Measurements from ENCODE around the gene MARVELD1.

The MARVELD1 gene

DNA sequence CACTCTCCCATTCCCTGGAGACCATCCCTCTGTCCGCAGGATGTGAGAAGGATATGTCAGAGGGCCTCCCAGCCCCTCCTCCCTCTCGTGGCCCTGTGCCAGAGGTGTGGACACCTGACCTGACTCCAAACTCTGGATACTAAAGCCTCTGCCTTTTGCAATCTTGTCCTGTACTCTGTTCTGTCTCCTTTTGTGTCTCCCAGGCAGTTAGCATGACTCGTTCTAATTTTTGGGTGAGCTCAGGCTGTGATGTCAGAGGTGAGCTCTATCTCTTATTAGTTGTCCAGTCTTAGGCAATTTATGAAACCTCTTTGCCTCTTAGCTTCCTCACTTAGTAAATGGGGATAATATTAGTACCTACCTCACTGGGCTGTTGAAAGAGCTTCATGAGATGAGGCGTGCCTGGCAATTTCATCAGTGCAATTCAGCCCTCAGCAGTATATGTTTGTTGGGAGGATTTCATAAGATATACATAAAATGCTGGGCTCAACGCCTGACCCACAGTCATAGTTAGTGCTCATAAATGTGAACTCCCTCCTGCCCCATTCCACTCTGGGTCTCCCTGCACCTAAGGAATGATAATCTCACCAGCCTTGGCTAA, 10.9 kb downstream of the MARVELD1 start:
- DNase-seq = no peak

DNA sequence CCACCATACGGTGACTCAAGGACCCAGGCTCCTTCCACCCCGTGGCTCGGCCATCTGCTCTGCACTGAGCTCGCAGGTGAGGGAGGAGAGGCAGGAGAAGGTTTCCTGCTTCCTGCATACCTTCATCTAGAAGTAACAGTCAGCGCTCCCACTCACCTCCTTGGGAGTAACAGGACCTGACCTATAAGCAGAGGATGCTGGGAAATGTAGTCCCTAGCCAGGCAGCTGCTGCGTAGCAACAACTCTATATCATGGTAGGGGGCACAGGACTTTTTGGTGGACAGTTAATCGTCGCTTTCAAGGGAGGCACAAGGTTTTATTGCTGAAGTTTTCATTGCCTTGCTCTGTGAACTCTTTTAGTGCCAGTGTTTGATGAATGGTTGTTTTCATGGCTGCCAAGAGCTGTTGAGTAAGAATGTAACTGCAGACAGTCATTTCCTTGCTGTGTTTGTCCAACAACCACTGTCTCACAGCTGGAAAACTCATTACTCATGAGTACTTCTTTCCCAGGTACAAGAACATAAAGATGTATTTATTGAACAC, 13.2 kb downstream of the MARVELD1 start:
- no peak for DNase-seq

DNA sequence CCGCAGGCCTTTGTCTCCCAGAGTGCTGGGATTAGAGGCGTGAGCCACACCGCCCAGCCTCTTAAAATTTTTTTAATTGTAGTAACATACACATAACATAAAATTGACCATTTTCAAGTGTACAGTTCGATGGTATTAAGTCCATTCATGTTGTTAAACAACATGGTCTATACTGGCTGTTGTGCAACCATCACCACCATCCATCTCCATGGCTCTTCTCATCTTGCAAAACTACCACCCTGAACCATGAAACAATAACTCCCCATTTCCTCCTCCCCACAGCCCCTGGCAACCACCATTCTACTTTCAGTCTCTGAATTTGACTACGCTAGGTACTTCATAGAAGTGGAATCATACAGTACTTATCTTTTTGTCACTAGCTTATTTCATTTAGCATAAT, 15.5 kb downstream of the MARVELD1 start:
- no peak for DNase-seq

DNA sequence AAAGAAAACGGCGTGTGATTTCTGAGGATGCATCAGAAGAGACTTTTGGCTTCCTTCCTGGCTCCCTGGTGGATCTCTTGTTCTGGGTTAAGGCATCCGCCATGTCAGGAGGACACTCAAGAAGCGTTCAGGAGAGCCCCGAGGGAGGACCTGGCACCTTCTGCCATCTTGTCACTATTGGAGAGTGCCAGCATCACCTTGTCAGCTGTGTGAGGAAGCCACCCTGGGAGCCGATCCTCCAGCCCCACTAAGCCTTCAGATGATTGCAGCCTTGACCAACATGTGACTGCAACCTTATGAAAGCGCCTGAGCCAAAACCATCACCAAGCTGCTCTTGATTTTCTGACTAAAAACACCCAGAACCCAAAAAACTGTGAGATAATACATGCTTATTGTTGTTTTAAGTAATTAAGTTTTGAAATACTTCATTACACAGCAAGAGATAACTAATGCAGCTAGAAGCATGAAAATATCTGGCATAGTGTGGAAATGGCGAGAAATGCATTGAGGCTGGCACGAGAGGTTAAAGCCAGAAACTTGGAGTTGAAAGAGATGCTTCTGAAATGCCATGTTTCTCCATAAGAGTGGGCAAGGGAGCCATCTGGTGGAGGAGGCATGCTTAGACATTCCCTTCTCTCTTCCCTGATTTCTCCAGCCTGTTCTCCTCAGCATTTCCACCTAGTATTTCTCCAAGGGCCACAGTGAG, 18.0 kb downstream of the MARVELD1 start:
- peak in 2 of 4 experiments; percentile 13 to 20 for DNase-seq

DNA sequence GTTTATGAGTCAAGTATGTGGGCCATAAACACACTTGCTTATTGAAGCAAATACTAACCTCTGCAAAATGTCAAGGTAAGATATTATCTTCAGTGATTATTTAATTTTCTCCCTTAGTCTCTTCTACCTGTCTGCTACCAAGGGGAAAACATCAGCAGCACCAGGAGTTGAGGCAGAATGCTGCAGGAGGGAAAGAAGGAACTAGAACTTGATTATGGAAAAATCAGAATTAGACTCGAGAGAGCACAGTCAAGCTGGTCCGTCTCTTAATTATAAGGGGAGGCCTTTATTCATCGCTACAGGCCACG, 18.5 kb downstream of the MARVELD1 start:
- DNase-seq = no peak

DNA sequence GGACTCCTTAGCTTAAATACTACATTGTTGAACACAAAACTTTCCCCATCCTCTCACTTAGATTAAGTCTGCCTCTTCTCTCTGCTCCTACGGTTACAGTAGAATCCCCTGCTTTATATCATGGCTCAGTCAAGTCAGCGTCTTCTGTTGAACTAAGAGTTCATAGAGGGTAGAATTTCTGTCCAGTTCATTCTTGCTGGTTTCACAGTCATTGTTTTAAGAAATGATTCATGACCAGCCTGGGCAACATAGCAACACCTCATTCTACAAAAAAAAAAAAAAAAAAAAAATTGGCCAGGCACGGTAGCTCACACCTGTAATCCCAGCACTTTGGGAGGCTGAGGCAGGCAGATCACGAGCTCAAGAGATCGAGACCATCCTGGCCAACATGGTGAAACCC, 19.7 kb downstream of the MARVELD1 start:
- no peak for DNase-seq

DNA sequence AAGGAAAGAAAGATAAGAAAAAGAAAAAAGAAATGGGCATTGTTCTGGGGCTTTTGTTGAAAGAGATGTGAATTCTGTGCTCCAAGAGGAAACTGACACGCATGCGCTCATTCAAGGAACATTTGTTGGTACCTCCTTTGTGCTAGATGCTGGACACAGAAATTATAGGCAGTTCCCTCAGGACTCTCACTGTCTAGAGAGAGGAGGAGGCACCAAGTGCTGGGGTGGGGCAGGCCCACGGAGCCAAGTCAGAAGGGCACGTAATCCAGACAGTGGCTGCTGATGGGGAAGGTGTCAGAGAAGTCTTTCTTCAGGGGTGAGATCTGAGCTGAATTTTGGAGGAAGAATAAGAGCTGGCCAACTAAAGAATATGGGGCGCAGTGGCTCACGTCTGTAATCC, 20.5 kb downstream of the MARVELD1 start:
- no peak for DNase-seq

DNA sequence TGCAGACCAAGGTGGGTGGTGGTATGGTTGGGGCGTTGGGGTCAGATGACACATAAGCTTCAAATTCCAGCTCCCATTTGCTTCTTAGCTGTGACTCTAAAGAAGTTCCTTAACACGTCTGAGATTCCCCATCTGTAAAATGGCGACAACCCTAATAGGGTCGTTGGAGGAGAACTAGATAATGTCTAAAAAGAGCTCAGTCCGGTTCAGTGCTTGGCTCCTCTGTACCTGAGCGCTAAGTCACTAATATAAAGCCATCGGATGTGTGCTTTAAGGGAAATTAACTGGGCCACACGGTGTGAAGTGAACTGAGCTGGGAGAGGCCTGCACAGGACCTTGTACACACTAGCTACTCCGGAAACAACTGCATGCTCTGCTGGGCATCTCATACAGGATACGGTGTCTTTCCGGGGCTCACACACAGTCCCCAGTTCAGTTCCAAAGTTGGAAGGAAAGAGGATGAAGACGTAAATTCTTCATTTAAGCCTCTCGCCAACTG, 22.9 kb downstream of the MARVELD1 start:
- peak in 1 of 4 experiments; percentile 38 for DNase-seq

DNA sequence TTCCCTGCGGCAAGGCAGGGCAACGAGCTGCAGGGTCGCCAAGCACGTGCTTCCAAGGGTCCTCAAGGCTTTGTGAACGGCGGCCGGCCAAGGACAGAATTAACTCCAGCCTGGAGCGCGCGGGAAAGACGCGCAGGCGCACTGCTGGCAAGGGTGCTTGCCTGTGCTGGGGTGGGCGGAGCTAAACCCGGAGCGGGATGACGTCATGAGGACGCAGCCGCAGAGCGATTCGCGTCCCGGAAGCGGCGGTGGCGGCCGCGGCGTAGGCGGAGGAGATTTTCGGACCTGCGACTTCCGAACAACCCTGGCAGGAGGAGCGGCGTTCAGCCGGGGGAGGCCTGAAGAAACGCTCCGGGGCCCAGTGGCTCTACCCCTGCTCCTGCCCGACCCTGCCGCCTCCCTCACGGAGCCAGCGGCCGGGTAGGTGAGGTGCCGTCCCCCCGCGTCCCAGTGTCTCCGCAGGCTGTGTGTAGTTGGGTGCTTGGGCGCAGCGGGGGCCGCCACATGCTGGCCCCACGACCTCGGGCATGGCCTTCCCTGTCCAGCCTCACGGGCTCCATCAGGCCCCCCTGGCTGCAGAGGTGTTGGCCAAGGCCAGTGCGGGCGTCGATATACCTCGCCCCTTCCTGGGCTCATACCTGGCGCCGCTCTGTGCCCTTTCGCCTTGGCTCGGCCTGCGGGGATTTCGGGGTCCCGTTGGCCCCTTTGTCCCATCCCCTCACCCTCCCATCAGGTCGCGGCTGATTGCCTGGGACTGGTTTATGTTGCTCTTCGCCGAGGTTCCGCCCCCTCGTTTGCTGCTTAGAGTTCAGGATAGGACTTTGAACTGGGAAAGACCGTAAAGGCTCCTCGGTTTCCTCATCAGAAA, 23.6 kb downstream of the MARVELD1 start, which contains the start of gene ZFYVE27:
TSS of gene ZFYVE27 (plus strand) at position 227 of the 868 bp plus-strand sequence. CDS start 1,350 bp downstream, outside the sequence.
- peak; percentile 86 to 92 (median 88) for DNase-seq

DNA sequence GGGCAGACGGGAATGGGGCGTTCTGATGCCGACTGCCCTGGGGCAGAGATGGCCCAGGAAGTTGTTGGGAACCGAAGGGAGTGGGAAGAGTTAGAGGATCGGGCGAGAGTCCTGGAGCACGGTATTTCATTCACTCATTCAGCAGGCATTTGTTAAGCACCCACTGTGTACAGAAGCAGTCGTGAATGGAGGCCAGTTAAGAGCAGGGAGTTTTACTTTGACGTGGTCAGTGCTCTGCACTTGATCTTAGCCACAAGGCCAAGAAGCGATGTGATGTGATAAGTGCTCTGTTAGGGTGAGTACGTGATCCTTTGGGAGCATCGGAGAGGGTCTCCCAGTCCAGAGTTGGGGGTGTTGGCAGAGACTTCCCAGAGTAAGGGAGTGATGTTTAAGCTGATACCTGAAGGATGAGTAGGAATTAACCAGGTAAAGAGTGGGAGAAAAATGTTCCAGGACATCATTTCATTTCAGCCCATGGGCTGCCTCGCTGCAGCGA, 24.3 kb downstream of the MARVELD1 start:
- DNase-seq = no peak

DNA sequence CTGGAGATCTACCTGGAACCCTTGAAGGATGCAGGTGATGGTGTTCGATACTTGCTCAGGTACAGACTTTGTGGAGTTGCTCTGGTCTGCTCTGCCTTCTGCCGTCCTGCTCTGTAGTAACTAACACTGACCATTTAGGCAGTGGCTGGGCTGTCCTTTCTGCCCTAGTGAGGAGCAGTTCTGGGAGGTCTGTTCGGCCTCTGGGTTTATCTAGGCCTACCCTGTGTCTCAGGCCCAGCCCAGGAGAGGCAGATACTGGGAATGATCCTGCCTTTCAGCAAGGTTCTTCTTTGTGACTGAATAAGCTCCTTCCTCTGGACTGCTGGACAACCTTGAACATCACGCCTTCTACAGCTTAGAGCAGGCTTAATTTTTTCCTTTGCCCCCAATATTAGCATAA, 25.1 kb downstream of the MARVELD1 start:
- no peak for DNase-seq

DNA sequence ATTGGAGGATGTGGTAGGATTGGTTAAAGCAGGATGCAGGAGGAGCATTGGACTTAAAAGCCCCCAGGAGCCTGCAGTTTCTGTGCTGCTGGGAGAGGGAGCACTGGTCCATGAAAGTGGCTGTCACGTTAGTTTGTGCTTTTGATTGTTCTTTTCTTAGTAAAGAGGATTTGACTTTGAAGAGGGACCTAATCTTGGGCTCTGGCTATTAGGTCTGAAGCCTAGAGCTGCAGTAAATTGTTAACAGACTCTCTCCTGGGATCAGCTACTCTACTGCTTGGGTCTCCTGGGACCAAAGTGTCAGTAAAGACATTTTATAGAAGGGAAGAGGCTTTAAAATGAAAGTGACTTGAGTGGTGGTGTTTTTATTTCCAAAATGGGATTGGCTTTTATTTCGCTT, 27.1 kb downstream of the MARVELD1 start:
- DNase-seq = no peak

DNA sequence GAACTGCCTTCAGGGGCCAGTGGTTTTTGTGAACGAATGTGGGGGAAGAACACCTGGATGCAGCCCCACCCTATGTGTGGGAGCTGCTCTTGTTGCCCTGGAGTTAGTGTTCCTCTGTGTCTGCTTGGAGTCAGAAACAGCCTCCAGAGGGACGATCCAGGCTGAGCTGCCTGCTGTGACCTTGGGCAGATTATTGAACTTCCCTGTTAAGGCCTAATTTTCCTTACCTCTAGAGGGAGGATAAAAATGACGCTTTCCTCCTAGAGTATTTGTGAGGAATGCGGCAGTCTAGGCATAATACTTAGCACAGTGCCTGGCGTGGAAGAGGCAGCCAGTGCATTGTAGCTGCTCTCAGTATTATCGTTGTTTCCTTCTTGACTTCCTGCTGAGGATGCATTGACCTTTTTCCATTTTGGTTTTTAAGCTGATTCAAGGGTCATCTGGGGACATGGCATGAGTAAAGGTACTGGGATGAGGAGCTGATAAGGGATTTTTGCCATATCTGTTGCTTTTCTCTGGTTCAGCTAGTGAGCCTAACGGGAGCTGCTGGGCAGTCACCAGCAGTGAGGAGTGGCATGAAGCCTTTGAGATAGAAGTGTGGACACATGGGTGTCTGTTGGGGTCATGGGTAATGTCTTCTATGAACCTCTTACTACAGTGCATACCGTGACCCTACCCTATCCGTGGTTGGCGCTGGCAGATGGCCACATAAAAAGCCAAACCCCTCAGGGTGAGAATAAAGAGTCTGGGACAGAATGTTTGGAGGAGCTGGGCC, 29.8 kb downstream of the MARVELD1 start:
- DNase-seq = no peak

DNA sequence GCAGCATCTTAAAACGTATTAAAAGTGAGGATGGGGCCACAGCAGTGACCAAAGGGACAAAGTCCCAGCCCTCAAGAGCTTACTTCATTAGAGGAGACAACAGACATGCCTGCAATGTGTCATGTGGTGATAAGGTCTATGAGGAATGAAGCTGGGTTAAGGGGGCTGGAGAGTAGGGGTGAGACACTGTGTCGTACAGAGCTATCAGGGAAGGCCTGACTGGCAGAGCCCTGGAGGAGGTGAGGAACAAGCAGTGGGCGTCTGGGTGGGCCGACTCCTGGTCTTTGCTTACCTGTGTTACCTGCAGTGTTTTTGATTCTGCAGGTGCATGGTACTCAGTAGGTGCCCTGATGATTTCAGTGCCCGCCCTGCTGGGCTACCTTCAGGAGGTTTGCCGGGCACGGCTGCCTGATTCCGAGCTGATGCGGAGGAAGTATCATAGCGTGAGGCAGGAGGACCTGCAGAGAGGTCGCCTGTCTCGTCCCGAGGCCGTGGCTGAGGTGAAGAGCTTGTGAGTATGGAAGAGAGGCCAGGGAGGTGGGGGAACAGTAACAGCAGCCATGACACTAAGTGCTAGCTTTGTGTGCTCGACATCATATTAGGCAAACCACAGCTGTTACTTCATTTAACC, 31.0 kb downstream of the MARVELD1 start:
- no peak for DNase-seq

DNA sequence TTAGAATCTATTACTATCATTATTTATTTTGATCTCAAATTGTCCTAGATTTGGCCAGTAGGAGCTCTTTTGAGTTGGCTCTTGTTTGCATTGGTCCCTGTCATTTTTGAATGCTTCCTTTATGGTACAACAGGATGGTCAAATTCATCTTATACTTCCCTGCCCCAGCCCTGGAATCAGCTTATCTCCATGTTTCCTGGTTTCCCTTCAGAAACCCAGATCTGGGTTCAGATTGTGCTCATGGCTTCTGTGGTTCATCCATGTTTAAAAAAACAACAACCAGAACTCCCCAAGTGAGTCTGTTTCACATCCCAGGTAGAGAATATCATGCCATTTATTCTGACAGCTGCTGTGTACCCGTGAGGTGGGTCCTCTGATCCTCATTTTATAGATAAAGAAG, 34.0 kb downstream of the MARVELD1 start:
- no peak for DNase-seq

DNA sequence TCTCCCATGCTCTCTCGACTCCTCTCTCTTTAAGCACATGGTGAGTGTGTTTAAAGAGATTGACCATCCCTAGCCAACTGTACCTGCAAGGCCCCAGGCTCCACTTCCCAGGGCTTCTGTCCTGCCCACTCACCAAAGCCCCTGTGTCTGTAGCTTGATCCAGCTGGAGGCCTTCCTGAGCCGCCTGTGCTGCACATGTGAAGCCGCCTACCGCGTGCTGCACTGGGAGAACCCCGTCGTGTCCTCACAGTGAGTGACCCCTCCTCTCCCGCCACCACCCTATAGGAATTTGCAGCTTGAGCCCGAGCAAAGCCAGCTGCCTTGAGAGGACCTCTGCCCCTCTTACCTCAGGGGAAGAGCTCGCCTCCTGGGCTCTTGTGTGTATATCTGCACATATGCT, 34.6 kb downstream of the MARVELD1 start:
- no peak for DNase-seq

DNA sequence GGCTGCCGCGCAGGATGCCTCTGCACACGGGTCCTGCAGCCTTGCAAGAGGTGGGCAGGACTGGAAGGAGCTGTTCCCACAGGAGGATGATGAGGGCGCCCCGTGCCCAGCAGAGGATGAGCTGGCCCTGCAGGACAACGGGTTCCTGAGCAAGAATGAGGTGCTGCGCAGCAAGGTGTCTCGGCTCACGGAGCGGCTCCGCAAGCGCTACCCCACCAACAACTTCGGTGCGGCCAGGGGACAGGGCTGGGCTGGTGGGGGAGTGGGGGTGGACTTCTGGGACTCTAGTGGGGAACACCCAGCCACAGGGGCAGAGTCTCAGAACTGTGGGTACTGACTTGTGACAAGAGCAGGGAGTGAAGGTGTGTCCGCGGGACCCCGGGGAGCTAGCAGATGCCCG, 39.4 kb downstream of the MARVELD1 start:
- DNase-seq = no peak

DNA sequence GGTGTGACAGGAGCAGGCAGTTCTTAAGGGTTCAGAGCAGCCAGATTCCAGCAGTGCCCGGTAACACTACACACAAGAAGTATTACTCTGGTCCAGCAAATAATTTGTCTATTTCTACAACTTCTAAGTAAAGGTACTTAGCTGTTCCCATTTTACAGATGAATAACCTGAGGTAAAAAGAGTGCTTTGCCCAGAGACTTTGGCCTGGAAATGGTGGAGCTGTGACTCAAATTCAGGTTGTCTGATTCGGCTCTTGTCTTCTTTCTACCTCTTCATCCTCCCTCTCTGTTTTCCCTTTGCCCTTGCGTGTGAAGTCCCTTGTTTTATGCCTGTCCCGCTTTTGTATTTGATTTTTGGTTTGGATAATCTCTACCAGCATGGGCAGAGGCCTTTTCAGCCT, 41.2 kb downstream of the MARVELD1 start:
- DNase-seq = no peak

DNA sequence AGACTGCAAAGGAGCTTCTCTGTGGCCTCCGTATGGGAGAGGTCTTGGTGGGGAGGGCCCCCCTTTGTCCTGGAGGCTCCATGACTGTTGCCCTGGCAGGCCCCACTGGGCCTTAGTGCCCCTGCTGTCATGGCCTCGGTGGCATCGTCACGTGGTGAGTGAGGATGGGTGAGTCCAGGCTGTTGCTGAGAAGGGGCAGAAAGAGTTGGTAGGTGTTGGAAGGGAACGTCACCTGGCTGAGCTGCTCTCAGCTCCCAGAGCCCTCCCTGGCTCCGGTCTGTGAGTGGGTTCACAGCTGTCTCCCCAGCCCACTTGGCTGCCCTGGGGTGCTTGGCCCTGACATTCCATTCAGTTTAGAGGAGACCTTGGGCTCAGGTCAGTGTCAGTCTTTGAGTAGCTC, 42.2 kb downstream of the MARVELD1 start:
- no peak for DNase-seq

DNA sequence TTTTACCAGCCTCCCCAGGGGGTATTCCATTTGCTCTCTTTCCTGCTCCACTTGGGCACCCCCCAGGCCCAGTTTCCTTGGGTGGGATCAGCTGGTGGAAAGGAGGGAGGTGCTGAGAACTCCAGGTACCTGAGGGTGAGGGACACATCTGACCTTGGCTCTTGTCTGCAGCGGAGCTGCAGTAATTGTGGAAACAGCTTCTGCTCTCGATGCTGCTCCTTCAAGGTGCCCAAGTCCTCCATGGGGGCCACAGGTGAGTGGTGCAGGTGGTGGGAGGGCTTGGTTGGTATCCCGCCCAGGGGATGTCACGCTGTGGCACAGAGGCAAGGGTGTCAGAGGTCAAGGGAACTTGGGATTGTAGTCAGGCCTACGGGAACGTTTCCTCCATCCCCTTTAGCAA, 43.9 kb downstream of the MARVELD1 start:
- DNase-seq = no peak

DNA sequence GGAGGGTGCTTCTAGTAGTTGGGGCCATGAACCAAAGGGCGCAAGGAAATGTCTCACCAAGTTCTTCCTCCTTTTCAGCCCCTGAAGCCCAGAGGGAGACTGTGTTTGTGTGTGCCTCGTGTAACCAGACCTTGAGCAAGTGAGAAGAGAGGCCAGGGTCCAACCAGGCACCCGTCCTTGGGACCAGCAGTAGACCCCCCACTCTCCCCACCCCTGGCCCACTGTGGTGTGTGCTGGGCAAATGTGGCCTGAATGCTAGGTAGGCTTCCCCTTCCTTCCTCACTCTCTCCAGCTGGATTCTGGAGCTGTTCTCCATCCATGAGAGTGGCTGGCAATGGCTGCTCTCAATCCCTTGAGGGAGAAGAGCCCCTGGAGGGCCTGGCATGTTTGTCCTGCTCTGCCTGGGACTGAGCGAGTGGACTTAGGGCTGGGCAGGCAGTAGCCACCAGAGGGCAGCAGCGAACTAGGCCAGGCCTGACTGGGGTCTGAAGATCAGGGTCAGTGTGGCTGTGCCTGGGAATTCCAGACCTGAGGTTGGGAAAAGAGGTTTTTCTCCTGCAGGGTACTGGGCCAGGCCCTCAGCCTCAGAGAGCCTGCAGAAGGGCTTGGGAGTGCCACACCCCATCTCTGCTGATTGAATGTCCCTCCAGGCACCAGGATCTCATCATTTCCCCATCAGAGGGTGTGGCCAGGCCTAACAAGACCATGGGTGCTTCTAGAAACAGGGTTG, 45.8 kb downstream of the MARVELD1 start:
- DNase-seq = peak in 3 of 4 experiments; percentile 9 to 49 (median 35)
